ENCODE measurements around the gene CSMD2. TPM values are rescaled to one million over a fixed set of nuclear protein-coding genes. Genes with fewer than 3 reads are reported as not detected.
"Not testable (repeated sequence)": the region's sequence is repeated elsewhere in the genome, so short reads cannot be mapped to it uniquely, and the experiment has no call there.

The CSMD2 gene
- total RNA-seq, 1 experiment from 2014 or later: not detected

DNA sequence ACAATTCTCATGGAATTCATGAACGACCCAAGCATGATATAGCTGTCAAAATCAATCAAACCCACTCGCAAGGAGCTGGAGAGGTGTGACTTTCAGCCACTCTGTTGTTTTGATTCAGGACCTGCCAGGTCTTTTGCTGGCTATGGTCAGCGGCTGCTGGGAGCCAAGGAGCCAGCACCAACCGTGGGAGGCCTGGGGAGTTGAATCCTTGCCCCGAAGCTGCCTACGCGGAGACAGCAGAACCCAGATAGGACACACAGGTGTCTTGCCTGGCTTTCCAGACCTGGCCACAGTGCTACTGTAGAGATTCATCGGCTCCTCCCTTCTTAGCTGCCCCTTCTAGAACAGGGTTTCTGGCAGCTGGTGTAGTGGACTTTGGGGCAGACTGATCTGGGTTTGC, 649.9 kb downstream of the CSMD2 start:
- in situ Hi-C loops (cut with HindIII; ENCODE audit: low pct_unique_long_range_greater_than_20kb, low sequenced_read_pairs): no loop called here
- DNase-seq (ENCODE audit: low read depth): no peak

GRCh38 chr1:33512226-33513011, 652.6 kb downstream of the CSMD2 start:
- no peak for DNase-seq (ENCODE audit: low read depth)
- in situ Hi-C loops (cut with HindIII; ENCODE audit: low pct_unique_long_range_greater_than_20kb, low sequenced_read_pairs): no loop called here

- DNase-seq (ENCODE audit: low read depth); in situ Hi-C loops (cut with HindIII; ENCODE audit: low pct_unique_long_range_greater_than_20kb, low sequenced_read_pairs): not testable (repeated sequence)
Observed at GRCh38 chr1:33509276-33509675, 655.8 kb downstream of the CSMD2 start.

GRCh38 chr1:33508151-33508550, 656.9 kb downstream of the CSMD2 start:
- no peak for DNase-seq (ENCODE audit: low read depth)
- in situ Hi-C loops (cut with HindIII; ENCODE audit: low pct_unique_long_range_greater_than_20kb, low sequenced_read_pairs): no loop called here

- no peak for DNase-seq (ENCODE audit: low read depth)
- in situ Hi-C loops (cut with HindIII; ENCODE audit: low pct_unique_long_range_greater_than_20kb, low sequenced_read_pairs): no loop called here
Observed at GRCh38 chr1:33507661-33508060, 657.4 kb downstream of the CSMD2 start.

DNA sequence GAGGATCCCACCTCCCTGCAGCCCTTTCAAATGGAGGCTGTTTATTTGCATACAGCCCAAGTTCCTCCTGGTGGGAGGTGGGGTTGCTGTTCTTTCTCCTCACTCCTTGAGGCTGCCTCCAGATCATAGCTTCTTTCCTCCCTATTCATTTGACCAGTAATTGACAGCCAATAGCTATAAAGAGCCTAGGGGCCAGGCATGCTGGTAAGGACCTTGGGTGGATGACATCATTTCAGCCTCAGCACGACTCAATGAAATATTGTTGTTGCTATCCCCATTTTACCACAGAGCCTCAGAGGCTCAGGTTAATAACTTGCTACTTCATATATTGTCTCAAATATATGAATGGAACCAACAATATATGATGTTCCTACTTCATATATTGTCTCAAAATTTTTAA, 661.5 kb downstream of the CSMD2 start:
- no peak for DNase-seq (ENCODE audit: low read depth)
- in situ Hi-C loops (cut with HindIII; ENCODE audit: low pct_unique_long_range_greater_than_20kb, low sequenced_read_pairs): no loop called here

GRCh38 chr1:33502726-33503125, 662.3 kb downstream of the CSMD2 start:
- no peak for DNase-seq (ENCODE audit: low read depth)
- in situ Hi-C loops (cut with HindIII; ENCODE audit: low pct_unique_long_range_greater_than_20kb, low sequenced_read_pairs): no loop called here

DNA sequence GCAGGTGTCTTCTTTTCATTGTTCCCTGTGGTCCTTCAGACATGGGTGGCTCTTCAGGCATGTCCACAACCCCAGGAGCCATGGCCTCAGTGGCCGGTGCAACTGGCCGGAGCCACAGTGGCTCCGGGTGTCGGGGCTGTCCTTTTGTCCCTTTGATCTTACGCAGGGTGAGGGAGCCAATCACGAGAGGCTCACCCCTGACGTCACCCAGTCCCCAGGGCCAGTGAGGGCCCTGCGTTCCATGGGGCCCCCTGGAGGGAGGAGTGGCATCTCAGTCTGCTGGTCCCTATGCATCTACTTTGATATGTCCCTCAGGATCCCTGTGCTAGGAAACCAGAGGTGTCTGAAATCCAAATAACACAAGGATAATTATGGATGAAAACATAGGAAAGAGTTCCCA, 663.3 kb downstream of the CSMD2 start:
- in situ Hi-C loops (cut with HindIII; ENCODE audit: low pct_unique_long_range_greater_than_20kb, low sequenced_read_pairs): no loop called here
- no peak for DNase-seq (ENCODE audit: low read depth)

GRCh38 chr1:33501309-33501708, 663.7 kb downstream of the CSMD2 start:
- no peak for DNase-seq (ENCODE audit: low read depth)
- in situ Hi-C loops (cut with HindIII; ENCODE audit: low pct_unique_long_range_greater_than_20kb, low sequenced_read_pairs): no loop called here

DNA sequence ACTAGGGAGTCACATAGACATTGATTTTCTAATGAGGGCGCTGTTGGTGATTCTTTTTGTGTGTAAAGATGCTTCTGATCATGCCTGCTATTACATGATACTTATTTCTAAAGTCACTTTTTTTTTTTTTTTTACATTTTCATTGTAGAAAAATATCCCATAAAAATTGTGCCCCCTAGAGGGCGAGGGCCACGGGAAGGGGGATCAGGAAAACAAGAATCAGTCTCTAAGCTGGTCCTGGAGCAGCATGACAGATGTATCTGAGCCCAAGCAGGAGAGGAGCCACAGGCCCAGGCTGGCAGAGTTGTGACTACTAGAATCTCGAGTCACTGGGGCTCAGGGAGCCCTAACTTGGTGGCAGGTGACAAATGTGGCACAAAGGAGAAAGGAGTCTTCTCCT, 664.5 kb downstream of the CSMD2 start:
- no peak for DNase-seq (ENCODE audit: low read depth)
- in situ Hi-C loops (cut with HindIII; ENCODE audit: low pct_unique_long_range_greater_than_20kb, low sequenced_read_pairs): no loop called here

GRCh38 chr1:33497410-33497809, 667.6 kb downstream of the CSMD2 start:
- no peak for DNase-seq (ENCODE audit: low read depth)
- in situ Hi-C loops (cut with HindIII; ENCODE audit: low pct_unique_long_range_greater_than_20kb, low sequenced_read_pairs): no loop called here

GRCh38 chr1:33494929-33495328, 670.1 kb downstream of the CSMD2 start:
- no peak for DNase-seq (ENCODE audit: low read depth)
- in situ Hi-C loops (cut with HindIII; ENCODE audit: low pct_unique_long_range_greater_than_20kb, low sequenced_read_pairs): no loop called here

GRCh38 chr1:33488624-33489023, 676.4 kb downstream of the CSMD2 start:
- DNase-seq (ENCODE audit: low read depth): no peak
- in situ Hi-C loops (cut with HindIII; ENCODE audit: low pct_unique_long_range_greater_than_20kb, low sequenced_read_pairs): no loop called here

DNA sequence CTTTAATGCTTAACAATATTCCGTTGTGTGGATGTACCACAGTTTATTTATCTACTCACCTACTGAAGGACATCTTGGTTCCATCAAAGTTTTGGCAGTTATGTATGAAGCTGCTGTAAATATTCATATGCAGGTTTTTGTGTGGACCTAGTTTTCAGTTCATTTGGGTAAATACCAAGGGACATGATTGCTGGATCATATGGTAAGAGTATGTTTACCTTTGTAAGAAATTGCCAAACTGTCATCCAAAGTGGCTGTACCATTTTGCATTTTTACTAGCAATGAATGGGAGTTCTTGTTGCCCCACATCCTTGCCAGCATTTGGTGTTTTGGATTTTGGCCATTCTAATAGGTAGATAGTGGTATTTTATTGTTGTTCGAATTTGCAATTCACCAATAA, 682.6 kb downstream of the CSMD2 start:
- no peak for DNase-seq (ENCODE audit: low read depth)
- in situ Hi-C loops (cut with HindIII; ENCODE audit: low pct_unique_long_range_greater_than_20kb, low sequenced_read_pairs): no loop called here

DNA sequence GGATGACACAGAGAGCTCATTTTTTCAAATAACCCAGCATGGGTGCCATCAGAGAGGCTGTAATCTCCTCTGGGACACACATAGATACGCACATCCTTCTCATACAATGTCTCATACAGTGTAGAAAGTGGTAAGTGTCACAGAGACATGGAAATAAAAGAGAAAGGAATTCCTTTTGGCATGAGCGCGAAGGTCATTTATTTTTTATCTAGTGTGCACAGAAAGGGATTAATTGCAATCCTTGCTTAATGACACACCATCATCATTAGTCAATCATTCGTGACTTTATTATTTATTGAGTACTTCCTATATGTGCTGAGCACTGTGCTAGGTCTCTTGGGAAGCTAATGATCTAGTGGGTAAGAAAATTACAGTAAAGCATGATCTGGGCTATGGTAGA, 687.6 kb downstream of the CSMD2 start:
- in situ Hi-C loops (cut with HindIII; ENCODE audit: low pct_unique_long_range_greater_than_20kb, low sequenced_read_pairs): no loop called here
- DNase-seq (ENCODE audit: low read depth): no peak

- in situ Hi-C loops (cut with HindIII; ENCODE audit: low pct_unique_long_range_greater_than_20kb, low sequenced_read_pairs): no loop called here
- no peak for DNase-seq (ENCODE audit: low read depth)
Observed at GRCh38 chr1:33473900-33474299, 691.1 kb downstream of the CSMD2 start.

- DNase-seq (ENCODE audit: low read depth): peak; percentile 95
- in situ Hi-C loops (cut with HindIII; ENCODE audit: low pct_unique_long_range_greater_than_20kb, low sequenced_read_pairs): no loop called here
Observed at GRCh38 chr1:33472269-33472980, 692.6 kb downstream of the CSMD2 start, which contains the start of gene ZSCAN20. Gene ZSCAN20 (plus strand): TSS chr1:33472645. CDS start chr1:33479289, 6,644 bp downstream.

DNA sequence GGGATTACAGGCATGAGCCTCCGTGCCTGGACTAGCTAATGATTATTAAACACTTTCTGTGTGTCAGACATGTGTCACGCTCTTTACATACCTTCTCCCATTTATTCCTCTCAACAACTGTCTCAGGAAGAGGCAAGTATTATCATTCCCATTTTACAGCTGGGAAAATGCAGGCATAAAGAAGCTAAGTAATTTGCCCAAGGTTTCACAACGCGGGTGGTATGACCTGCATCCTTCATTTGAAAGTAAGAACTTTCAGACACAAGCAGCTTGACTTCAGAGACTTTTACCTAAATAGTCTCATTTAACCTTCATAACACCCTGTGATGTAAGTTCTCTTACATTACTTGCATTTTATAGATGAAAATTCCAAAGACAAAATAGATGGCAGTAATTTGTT, 693.6 kb downstream of the CSMD2 start:
- DNase-seq (ENCODE audit: low read depth): no peak
- in situ Hi-C loops (cut with HindIII; ENCODE audit: low pct_unique_long_range_greater_than_20kb, low sequenced_read_pairs): no loop called here

- in situ Hi-C loops (cut with HindIII; ENCODE audit: low pct_unique_long_range_greater_than_20kb, low sequenced_read_pairs): no loop called here
Observed at GRCh38 chr1:33470495-33471012, 694.5 kb downstream of the CSMD2 start.

More at GRCh38 chr1:33470495-33471012, 694.5 kb downstream of the CSMD2 start:
- peak; percentile 80 for DNase-seq (ENCODE audit: low read depth)

Data from Caki2 (cell line).